ENCODE data around the gene ZIC4.

Gene ZIC4

GRCh38 chr3:147368561-147369221 lies 37.7 kb downstream of the ZIC4 start:
- DNase-seq, result no peak

GRCh38 chr3:147368151-147368550 lies 38.2 kb downstream of the ZIC4 start:
- no peak for DNase-seq

GRCh38 chr3:147367676-147368075 lies 38.7 kb downstream of the ZIC4 start:
- no peak for DNase-seq

- DNase-seq, result no peak
Observed at GRCh38 chr3:147365196-147366115, 40.9 kb downstream of the ZIC4 start.

GRCh38 chr3:147364771-147365170 lies 41.6 kb downstream of the ZIC4 start:
- no peak for DNase-seq

GRCh38 chr3:147361454-147362420 lies 44.6 kb downstream of the ZIC4 start:
- peak in 1 of 2 donors; percentile 16 for DNase-seq

GRCh38 chr3:147360646-147361453 lies 45.5 kb downstream of the ZIC4 start:
- DNase-seq, result no peak

GRCh38 chr3:147360051-147360439 lies 46.3 kb downstream of the ZIC4 start:
- DNase-seq, result no peak

GRCh38 chr3:147359177-147360050 lies 46.9 kb downstream of the ZIC4 start:
- no peak for DNase-seq

- DNase-seq, result no peak
Observed at GRCh38 chr3:147358144-147358992, 48.0 kb downstream of the ZIC4 start.

GRCh38 chr3:147356909-147357900 lies 49.1 kb downstream of the ZIC4 start:
- DNase-seq, result no peak

GRCh38 chr3:147356145-147356908 lies 50.0 kb downstream of the ZIC4 start:
- no peak for DNase-seq

- no peak for DNase-seq
Observed at GRCh38 chr3:147355753-147356090, 50.6 kb downstream of the ZIC4 start.

- no peak for DNase-seq
Observed at GRCh38 chr3:147355084-147355752, 51.1 kb downstream of the ZIC4 start.

- DNase-seq, result no peak
Observed at GRCh38 chr3:147354623-147355022, 51.7 kb downstream of the ZIC4 start.

GRCh38 chr3:147351301-147351700 lies 55.0 kb downstream of the ZIC4 start:
- DNase-seq, result no peak

- DNase-seq, result no peak
Observed at GRCh38 chr3:147348976-147349375, 57.4 kb downstream of the ZIC4 start.

GRCh38 chr3:147343926-147344325 lies 62.4 kb downstream of the ZIC4 start:
- DNase-seq, result no peak

Data from bone marrow (tissue), 2 donors.